RCC 7860 (cell line): Measurements from ENCODE around the gene DDX1.

Source experiments
- DNase-seq: peaks from one replicate; pipeline ENCODE4 v3.0.0-alpha.2; 2015; ENCODE audit warnings: low spot score
- FAIRE-seq: peaks from 2 replicates; lab custom pipeline; 2012; peaks lifted over from hg19 to GRCh38; lab: Jason Lieb, UNC

Gene DDX1

DNA sequence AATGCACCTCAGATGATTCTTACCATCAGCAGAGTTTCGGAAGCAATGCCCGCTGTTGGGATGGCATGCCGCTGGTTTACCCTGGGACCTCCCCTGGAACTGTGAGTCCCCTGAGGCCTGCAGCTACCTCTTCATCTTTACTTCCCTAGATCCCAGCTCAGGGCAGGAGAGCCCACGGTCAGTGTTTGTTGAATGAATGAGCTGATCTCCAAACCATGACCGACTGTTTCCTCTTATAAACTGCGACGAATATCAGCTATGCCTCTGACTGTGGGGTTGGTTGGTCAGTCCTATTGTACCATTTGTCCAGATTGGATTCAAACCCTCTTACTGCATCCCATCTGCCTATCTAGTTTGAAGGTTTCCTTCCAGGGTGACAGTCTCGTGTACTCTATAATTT, 64.4 kb downstream of the DDX1 start:
- no peak for DNase-seq

DNA sequence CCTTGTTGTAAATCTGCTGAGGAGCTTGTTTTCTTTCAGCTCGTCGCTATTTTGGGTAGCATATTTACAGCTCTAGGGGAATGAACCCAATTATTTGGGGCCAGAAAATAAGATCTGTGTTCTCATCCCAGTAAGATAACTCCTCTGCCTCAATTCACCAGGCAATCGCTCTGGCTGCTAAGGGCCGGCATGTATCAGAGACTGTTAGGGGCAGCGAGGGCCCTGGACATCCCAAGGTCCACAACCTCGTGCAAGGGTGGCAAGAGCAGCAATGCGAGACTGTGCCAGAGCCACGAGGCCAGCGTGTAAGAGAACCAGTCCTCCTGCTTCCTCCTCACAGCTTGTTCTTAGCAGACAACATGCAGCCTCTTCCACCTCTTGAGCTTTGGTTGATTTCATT, 66.1 kb downstream of the DDX1 start:
- no peak for FAIRE-seq
- no peak for DNase-seq

More for the DNA sequence above, 64.4 kb downstream of the DDX1 start:
- FAIRE-seq = no peak

DNA sequence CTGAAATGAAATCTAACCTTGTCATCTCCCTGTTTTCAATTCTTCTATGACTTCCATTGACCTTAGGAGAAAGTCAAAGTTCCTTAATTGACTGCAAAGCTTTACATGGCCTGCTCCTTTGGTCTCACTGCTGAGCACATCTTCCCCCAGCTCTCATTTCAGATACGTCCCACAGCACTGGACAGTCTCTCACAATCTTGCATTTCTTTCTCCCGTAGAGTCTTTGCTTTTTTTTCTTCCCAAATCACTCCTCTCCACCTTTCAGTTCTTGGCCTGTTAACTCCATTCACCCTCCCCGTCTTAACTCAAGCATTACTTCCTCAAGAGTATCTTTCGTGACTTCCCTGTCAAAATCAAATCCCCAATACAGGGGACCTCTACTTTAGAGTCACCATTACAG, 67.2 kb downstream of the DDX1 start:
- FAIRE-seq = no peak

DNA sequence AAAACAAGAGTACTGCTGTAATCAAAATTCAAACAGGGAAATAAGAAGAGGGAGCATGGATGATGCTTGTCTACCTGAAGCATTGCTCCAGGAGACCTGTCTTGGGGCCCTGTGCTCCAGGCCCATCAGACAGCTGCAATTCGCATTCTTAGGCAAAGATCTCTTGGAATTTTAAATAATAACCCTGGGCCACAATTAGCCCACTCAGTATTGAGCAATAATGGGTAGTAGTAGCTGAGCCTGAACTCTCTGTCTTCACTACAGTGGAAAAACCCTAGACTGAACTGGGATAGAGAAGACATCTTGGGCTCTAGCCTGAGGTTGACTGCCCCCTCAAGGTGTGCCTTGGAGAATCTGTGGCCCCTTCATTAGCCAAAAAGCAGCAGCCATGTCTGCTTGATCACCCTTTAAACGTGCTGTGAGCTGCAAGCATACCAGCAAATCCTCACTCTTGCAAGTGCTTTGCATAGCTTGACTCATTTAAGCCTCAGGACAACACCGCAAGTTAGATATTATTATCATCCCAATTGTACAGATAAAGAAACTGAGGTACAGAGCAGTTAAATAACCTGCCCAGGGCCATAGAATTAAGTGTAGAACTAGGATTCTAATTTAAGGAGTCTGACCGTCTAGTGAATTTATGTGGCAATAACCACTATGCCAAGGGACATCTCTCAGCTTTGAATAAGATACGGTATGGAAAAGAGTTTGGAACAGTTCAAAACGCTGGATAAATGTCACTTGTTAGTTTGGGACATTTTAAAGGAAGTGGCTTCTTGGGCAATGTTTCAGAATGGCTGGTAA, 69.0 kb downstream of the DDX1 start:
- FAIRE-seq = no peak
- DNase-seq = no peak

More for the DNA sequence above, 67.2 kb downstream of the DDX1 start:
- no peak for DNase-seq

DNA sequence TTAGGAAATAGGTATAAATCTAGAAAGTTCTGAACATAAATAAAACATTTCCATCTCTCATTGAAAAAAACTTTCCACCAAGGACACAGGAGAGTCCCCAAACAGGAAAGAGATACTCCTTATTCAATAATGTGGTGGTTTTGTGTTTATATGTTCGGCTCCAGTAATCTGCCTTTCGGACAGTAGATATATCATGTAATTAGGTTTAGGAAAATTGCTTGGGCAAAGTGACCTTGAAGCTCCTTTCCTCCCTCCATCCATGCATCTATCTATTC, 69.6 kb downstream of the DDX1 start:
- no peak for FAIRE-seq

GRCh38 chr2:15662026-15662425, 70.4 kb downstream of the DDX1 start:
- FAIRE-seq (no peak), DNase-seq (no peak)

More for the DNA sequence above, 69.6 kb downstream of the DDX1 start:
- DNase-seq = no peak

DNA sequence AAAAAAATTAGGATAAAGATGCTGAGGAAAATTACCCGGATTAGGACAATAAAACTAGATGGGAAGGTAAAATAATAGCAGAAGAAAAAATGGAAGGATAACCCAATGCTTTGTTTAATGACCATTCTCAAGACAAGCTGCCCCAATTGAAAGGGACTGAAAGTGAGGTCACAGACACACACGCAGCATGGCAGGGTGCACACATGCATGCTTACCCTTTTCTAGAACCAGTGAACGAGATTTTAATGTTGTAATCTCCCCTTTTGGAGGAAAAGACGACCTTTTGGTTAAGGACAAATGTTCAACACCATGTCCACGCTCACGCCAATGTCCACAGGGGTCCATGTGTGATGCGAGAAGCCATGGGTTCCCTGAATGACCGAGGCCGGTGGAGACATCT, 70.9 kb downstream of the DDX1 start:
- DNase-seq = no peak
- FAIRE-seq = no peak

DNA sequence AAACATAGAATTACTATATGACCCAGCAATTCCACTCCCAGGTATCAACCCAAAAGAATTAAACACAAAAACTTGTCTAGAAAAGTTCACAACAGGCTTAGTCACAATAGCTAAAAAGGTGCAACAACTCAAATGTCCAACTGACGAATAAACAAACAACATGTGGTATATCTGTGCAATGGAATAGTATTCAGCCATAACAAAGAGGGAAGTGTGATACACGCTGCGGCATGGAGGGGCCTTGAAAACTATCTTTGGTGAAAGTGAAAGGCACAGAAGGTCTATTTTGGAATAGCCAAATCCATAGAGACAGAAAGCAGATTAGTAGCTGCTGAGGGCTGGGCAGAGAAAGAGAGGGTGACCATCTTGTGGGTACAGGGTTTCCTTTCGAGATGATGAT, 72.1 kb downstream of the DDX1 start:
- DNase-seq = no peak
- no peak for FAIRE-seq

DNA sequence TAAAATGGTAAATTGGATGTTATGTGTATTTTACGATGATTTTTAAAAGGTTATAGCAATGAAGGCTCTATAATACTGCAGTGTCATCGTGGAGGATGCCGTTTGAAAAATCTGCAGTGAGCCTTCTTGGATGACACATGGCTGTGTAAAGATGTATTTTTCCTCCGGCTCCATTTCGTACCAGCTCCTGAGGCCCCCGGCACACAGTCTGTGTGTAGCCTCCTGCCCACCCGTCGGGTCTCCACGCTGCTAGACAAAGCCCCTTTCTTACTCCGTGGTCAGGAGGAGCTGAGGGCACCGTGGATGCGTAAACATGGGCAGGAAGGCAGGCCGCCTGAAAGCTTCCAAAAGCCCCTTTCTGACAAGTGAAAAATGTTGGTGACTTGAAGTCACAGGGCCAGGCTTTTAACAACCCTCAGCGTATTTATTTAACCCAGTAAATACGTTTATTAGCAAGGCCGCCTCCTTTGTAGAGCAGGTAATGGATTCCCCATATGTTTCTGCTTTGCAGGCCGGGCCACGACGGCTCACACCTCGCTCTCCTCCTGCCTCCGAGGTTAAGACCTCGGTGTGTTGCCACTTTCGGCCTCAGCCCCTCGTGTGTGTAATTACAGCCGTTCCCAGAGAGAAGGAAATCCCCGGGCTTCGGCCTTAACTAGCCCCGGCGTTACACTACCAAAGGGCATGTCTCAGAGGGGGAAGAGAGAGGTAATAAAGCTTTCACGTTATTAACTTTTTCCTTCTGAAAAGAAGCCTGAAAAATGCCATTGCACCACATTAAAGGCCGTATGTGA, 72.8 kb downstream of the DDX1 start:
- FAIRE-seq = no peak
- no peak for DNase-seq

DNA sequence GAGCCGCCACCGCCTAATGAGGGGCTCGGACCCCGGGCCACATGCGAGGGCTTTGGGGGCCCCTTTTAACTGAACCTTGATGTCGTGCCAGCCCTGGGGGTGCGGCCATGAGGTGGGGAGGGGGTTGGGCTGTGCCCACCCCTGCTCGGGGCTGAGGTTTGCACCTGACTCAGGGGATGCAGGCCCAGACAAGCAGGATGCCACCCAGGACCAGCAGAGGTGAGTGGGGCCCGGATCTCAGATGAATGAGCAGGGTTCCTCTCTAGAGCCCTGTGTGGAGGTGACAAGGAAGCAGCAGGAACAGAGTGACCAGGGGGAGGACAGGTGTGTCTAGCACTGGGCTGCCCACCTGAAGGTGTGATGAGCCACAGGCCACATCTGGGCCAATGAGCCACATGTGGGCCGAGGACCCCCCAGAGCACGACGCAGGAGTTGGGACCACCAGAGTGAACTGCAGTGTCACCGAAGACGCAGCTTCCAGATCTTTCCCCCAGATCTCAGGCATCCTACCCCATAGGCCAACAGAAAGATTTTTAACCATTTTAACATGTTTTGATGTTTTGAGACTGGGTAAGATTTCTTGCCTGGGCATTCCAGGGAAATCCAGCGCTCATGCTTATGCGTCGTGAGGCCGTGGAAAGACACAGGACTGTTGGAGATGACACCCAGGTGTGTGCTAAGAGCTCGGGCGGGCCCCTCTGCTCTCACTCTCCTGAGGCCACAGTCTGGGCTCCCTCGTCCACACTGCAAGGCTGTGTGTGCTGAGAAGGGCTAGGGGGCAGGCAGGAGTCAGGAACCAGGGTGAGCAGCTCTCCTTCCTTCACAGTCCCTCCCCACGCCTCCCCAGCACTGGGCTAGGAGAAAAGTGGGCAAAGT, 73.6 kb downstream of the DDX1 start:
- FAIRE-seq = no peak
- DNase-seq = no peak

GRCh38 chr2:15665943-15666460, 74.3 kb downstream of the DDX1 start:
- FAIRE-seq = no peak
- no peak for DNase-seq

DNA sequence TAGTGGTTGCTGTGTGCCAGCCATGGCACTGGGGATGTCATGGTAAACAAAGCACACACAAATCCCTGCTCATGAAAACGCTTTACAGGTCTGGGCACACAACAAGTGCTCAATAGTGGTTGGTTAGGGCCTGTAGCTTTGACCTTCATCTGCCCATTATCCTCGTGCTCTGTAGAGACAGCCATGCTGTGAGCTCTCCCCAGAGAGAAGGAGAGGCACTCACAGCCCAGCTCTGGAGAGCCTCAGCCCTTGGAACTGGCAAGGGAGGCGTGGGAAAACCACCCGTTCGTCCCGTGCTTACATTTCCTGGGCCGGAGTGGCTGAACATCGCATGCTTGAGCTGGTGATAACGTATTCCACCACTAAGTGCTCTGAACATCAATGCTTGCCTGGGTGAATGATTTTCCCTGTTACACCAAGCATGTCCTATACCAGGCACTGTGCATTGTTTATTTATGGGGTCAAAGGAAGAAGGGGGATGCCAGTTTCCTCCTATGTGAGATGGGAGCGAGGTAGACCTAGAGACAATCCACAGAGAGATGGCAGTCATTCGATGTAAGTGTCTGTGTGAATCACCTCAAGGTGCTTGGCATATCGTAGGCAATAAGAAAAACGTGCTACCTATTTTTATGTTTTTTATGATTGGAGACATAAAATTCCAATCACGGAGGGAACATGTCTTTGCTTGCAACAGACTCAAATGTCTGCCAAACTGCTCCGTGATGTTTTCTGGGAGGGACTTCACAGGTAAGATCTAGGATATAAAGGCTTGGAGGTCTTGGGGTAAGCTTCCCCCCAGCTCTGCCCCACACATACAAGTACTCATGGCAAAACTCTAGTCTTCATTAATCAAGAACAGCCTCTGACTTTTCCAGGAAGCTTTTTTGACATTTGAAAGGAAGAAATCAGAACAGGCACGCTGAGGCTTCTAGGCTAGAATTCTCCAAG, 75.5 kb downstream of the DDX1 start:
- FAIRE-seq = no peak
- no peak for DNase-seq

GRCh38 chr2:15667809-15668556, 76.3 kb downstream of the DDX1 start:
- no peak for FAIRE-seq
- no peak for DNase-seq

DNA sequence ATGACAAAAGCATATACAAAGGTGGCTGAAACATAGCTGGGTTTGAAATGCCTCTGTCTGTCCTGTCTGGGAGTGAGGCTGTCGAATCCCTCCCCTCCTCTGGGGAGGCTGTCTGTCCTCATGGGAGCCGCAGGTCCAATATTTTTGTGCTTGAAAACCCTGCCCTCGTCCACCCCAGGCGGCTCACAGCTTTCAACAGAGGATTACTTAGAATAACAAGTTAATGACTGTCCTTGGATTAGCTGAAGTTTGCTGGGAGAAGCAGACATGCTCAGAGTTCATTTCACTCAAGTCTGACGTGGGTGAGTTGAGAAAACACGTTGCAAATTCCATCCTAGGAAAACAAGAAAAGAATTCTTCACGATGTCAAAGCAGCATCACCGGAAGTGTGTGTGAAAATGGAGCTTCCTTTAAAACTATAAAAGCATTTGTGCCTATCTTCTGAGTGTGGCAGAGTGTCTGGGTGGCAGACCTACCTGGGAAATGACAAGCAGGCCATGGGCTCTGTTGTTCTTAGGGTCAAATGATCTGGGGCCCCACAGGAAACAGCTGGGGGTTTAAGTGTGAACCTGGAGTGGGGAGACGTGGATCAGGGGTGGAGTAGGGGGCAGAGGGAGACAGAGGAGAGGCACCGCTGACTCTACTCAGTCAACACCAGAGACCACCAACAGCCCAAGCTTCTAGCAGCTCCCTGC, 77.1 kb downstream of the DDX1 start:
- FAIRE-seq (no peak), DNase-seq (no peak)

GRCh38 chr2:15669375-15669910, 77.8 kb downstream of the DDX1 start:
- FAIRE-seq (no peak), DNase-seq (no peak)

GRCh38 chr2:15670469-15670868, 78.8 kb downstream of the DDX1 start:
- FAIRE-seq (no peak), DNase-seq (no peak)

GRCh38 chr2:15670981-15671380, 79.3 kb downstream of the DDX1 start:
- FAIRE-seq (no peak), DNase-seq (no peak)

- no peak for FAIRE-seq
- DNase-seq = no peak
Observed at GRCh38 chr2:15671409-15671808, 79.7 kb downstream of the DDX1 start.
